C1 segment of cervical spinal cord (tissue), 14 donors: ENCODE data around the gene TMEM88.
"Not testable (repeated sequence)": the region's sequence is repeated elsewhere in the genome, so short reads cannot be mapped to it uniquely, and the experiment has no call there.

ENCODE experiments used
- DNase-seq, 14 donors: peaks; one replicate each; lab custom pipeline; 2025; lab: John Stamatoyannopoulos, UW

Gene TMEM88

GRCh38 chr17:7856011-7856810 is 1.3 kb downstream of the TMEM88 start:
- DNase-seq, result no peak

GRCh38 chr17:7856811-7857712 is 2.2 kb downstream of the TMEM88 start, which contains the start of gene NAA38:
TSS of gene NAA38 (minus strand) at chr17:7857559. CDS start at chr17:7857463, 96 bp downstream.
- DNase-seq, result peak; percentile 95 to 100 (median 99)

GRCh38 chr17:7857713-7858521 is 3.1 kb downstream of the TMEM88 start, which contains the start of gene CYB5D1:
TSS of gene CYB5D1 (plus strand) at chr17:7858003. CDS start at chr17:7858135, 132 bp downstream.
- peak; percentile 52 to 99 (median 90) for DNase-seq

GRCh38 chr17:7858522-7858810 is 3.6 kb downstream of the TMEM88 start:
- no peak for DNase-seq

GRCh38 chr17:7859028-7859427 is 4.2 kb downstream of the TMEM88 start:
- DNase-seq, result no peak

- DNase-seq, result peak in 2 of 14 donors; percentile 13 to 20
These were observed 8.0 kb downstream of the TMEM88 start for GRCh38 chr17:7862692-7863437.

GRCh38 chr17:7864384-7864783 is 9.5 kb downstream of the TMEM88 start:
- not testable (repeated sequence) for DNase-seq

- no peak for DNase-seq
These were observed 10.3 kb downstream of the TMEM88 start for GRCh38 chr17:7864995-7865650.

- no peak for DNase-seq
These were observed 13.0 kb downstream of the TMEM88 start for GRCh38 chr17:7867881-7868329.

GRCh38 chr17:7873051-7873450 is 18.2 kb downstream of the TMEM88 start:
- no peak for DNase-seq

- no peak for DNase-seq
These were observed 21.0 kb downstream of the TMEM88 start for GRCh38 chr17:7875804-7876370.

GRCh38 chr17:7878234-7878633 is 23.4 kb downstream of the TMEM88 start:
- DNase-seq, result no peak

GRCh38 chr17:7880076-7880868 is 25.4 kb downstream of the TMEM88 start:
- no peak for DNase-seq

- peak in 2 of 14 donors; percentile 16 to 93 for DNase-seq
These were observed 26.6 kb downstream of the TMEM88 start for GRCh38 chr17:7881276-7882054.

GRCh38 chr17:7882068-7882467 is 27.2 kb downstream of the TMEM88 start:
- DNase-seq, result no peak

GRCh38 chr17:7882629-7883028 is 27.8 kb downstream of the TMEM88 start:
- no peak for DNase-seq

- no peak for DNase-seq
These were observed 29.0 kb downstream of the TMEM88 start for GRCh38 chr17:7883781-7884386.
